GM19023 (cell line): ENCODE data around the gene DCLK1.

Experiments used
- ATAC-seq: cut with Tn5 transposase; IDR thresholded peaks from one replicate; pipeline ENCODE4 v1.9.1; 2021; ENCODE audit warnings: mild to moderate bottlenecking, moderate library complexity; ENCODE audit not compliant: unreplicated experiment

DCLK1 gene

DNA sequence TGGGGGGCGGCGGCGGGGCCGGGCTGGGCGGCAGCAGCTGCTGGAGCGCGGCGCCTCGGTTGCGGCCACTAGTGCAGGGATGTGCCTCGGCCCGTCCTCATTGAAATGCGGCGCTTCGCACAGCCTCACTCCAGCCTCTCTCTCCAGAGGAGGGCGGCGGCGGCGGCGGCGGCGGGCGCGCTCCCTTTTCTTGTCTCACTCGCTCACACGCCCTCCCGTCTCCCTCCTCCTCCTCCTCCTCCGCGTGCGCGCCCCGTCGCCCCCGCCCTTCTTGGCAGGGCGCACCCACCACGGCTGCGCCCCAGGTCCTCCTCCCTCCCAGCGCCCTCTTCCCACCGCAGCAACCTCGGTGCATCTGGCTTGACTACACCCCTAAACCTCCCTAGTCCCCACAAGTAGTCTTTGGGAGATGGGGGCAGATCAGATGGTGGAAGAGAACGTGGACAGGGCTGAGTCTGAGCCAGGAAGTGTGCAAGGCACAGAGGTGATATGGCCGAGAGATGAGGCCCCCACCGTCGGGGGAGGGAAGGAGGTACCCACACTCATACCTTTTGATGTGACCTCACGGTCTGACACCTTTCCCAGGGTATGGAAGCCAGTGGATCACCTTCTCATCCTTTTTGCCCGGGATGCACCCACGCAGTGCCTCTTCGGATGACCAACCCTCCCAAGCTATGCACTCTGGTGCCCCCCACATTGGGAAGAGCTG, at the start of gene DCLK1:
Gene DCLK1, minus strand, starts transcription at position 161 of the 709 bp plus-strand sequence.
- no peak for ATAC-seq

DNA sequence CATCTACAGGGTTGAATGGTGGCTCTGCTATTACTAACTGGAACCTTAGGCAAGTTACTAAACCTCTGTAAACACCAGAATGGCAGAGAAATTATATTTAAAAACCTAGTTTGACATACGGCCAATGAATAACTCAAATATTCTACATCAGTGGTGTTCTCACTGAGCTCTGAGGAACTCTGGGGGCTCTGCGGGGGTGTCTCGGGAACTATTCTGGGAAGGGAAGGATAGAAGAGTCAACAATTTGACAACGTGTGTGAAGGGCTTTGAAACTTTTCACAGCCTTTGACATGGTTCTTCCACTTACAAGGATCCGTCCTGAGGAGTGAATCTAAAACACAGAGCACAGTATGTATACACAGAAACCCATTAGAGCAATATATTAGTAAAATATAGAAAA, 44.4 kb upstream of the DCLK1 start:
- no peak for ATAC-seq

DNA sequence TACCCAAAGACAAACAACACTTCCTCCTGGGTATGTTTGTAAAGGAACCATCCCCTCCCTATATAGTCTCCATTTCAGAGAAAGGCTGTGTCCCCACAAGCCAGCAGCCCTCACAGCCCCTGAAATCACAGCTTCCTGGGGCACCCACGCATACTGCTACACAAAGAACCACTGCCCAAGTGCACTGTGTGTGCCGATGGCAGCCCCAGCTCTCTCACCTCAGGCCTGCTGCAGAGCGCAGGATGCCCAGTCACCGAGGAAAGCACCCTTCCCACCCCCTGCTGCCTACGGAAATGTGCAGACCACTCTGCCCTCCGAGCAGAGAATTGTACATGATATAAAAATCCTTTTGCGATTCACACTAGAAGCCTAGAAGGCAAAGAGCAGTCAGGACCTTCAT, 43.7 kb upstream of the DCLK1 start:
- no peak for ATAC-seq

DNA sequence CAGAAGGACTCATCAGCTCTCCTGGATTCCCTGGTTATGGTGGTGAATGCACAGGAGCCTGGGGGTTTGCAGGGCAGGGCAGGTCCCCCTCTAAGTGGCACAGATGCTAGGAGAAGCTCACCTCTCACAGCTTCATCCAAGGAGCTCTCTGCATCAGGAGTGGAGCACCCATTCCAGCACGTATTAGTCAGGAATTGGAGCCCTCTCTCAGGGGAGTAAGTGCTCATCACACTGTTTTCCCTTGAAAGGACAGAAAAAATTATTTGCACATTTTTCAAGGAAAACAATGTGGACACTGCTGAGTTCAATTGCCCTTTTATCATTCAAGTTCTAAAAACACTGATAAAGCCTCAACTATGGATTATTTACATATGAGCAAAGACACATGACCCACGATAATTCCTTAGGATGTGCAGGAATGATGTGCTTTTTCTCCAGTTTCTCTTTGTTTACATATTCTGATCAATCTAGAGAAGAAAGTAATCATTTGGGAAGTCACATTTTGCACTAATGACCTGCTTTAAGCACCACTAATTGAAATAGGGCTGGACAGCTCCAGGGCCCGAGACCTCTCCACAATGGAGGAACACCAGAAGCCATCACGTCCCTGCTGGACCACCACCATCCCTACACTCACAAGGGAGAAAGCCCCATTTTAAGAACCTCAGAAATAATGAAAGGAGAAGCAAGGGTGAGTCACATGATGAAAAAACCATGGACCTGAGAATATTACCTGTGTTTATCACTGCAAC, 42.6 kb upstream of the DCLK1 start:
- no peak for ATAC-seq

DNA sequence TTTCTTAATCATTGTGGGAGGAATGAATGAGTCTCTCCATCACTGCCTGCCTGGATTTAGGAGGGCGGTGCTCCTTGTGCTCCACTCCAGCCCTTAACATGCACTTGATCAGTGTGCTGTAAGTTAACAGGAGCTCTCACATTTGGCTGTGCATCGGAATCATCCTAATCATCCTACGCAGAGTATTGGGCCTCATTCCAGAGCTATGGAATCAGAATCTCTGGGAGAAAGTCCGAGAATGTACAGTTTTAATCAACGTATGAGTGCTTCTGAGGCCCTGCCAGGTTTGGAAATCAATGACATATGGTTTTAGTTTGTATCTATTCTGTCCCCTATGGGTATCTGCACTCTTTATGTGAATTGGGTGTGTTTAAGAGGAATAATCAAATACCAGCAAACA, 34.9 kb upstream of the DCLK1 start:
- ATAC-seq = no peak

DNA sequence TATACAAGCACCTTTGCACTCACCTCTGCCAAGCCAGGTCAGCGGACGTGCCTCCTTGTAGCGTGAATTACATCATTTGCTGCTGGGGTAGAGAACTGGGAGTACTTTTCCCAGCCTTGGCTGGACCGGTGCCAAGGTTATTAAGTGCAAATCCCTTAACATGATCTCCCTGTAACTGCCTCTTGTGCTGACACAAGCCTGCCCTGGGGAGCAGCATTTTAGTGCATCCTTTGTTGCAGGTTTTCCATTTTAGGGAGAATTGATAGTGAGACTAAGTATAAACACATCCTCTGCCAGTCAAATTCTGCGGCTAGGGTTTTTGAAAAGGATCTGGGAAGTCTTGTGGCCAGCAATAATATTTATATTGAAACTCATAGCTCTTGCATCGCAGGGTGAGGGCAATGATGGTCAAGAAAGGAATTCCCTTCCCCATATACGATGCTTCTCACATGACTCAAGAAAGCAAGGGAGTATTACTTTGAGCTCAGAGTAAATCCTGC, 32.7 kb upstream of the DCLK1 start:
- no peak for ATAC-seq

DNA sequence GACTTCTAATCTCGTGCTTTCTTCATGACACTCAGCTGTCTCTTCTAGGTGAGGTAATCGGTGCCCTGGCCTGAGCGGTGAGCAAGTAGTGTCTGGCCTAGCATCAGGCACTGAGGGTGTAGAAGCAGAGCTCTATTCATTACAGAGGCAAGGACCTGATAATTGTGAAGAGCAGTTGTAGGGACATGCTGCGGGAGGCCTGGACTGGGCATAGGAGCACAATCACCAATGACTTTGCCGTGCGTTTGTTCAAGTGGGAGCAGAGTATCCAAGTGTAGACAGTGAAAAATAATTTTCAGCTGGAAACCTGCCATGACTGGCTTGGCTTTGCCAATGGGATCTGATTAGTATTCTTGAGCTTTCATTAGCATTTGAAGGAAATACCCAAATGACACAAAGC, 32.1 kb upstream of the DCLK1 start:
- no peak for ATAC-seq

DNA sequence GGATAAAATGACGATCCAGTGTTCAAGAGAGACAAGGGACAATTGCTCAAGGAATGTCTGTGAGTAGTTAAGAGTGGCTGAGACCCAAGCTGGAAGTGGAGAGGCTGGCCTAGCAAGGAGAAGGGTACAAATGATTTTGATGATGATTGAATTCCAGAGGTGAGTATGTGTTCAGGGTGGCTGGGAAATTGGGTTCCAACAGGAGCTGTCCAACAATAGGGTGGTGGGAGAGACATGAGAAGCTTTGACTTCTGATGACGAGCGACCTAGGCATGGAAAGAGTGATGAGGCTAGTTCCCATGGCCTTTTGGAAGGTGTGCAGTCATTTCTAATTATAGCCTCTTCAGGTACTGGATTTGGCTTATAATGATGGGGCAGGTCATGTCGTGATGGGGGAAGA, 29.1 kb upstream of the DCLK1 start:
- ATAC-seq = no peak

DNA sequence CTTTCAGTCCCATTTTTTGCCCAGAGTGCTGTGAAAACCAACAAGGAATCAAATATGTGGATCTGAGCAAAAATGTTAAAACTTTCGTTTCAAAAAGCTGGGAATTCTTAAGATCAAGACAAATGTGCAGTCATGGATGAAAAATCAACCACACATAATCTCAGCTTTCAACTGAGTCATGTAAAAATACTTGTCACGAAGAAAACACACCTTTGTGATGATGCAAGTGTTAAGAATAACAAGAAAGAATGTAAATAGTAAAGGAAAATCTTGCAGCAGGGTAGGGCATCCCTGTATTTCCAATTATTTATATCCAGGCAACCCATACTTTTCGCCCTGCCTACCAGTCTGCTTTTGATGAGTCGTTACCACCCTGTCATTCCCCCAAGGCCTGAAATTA, 27.4 kb upstream of the DCLK1 start:
- ATAC-seq = no peak

DNA sequence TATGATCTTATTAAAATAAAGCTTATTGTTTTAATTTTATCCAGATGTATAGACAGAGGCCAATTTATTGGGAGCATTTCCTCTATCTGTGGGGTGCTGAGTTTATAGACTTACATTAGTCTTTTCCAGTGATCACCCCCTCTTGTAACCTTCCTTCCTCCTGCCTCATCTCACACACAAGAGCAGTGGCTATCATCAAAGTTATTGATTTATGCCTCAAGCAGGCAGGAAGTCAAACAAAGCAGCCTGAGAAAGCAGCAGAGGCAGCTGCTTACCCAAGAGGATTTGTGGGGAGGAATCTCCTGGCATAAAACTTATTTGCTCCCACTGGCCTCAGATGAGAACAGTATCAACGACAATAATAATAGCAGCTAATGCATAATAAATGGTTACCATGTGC, 26.3 kb upstream of the DCLK1 start:
- no peak for ATAC-seq

DNA sequence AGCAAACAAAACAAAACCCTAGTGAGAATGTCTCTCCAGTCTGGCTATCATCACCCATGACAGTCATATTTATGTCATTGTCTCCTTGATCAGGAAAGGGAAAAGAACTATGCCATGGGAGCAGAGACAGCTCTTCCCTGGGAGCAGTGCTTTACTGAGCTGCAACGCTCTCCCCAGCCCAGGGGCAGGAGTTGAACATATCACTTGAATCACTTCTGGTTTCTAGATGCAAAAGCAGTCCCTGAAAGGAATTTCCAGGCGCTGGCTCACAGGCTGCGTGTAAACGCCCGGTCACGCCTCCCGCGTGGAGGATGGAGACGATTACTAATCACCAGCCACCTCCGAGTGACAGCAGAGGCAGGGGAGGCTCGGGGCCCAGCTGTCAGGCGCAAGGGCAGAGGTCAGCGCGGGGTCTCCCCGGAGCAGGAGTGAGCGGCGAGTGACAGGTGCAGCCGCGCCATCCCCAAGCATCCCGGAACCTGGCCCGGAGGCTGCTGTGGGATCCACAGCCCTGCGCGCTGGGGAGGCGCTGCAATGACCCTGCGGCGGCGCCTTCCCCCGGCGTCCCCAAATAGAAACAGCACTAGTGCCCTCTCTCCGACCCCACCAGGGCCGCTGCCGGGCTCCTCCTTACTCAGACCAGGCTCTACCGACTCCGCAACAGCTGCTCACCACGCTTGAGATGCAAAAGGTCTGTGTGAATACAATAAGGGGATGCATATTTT, 23.5 kb upstream of the DCLK1 start:
- ATAC-seq = no peak

DNA sequence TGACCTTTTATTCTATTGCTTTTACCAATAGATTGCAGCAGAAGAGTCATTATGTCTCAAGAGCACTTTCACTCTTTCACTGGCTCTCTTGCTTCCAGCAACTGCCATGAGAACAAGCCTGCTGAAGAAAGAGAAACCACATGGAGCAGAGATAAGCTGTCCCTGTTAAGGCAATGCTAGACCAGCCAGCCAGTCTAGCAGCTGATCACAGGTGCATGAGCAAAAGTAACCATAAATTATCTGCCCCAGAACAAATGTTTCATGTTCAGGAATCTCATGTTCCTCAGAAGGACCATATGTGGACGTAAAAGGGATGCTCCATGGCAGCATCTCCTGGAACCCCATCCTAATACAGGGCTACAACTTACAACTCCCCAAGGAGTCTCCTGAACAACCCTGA, 20.4 kb upstream of the DCLK1 start:
- ATAC-seq = no peak

DNA sequence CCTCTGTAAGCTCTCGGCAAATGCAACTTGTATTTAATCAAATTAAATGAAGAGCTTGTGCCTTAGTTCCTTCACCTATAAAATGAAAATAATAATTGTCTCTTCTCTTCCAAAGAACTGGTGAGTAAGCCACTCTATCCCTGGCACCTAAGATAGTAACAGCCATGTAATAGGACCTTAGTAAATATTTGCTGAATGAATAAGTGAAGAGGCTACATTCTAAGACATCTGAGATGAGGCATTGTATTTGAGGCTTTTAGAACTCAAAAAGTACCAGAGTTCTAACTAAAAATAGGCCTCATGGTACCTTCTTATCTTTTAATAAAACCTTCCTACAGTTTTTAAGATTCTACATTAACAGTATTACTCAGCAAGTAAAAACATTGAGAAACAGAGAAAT, 17.3 kb upstream of the DCLK1 start:
- no peak for ATAC-seq

DNA sequence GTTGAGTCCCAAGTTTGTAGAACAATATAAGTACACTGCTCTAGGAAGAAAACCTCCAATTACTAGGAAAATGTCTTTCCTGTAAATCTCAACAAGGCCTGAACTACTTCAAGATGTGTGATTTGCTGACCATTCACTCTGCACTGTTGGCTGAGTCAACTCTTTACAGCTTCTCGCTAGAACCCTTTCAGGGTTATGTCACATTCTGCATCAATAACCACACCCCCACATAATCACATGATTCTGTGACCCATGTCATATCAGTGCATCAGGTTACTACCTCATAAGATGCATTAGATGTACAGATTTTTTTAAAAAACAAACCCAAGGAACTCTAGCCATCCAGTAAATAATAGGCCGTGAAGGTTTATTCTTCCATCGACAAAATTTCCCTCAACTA, 16.1 kb upstream of the DCLK1 start:
- ATAC-seq = no peak

DNA sequence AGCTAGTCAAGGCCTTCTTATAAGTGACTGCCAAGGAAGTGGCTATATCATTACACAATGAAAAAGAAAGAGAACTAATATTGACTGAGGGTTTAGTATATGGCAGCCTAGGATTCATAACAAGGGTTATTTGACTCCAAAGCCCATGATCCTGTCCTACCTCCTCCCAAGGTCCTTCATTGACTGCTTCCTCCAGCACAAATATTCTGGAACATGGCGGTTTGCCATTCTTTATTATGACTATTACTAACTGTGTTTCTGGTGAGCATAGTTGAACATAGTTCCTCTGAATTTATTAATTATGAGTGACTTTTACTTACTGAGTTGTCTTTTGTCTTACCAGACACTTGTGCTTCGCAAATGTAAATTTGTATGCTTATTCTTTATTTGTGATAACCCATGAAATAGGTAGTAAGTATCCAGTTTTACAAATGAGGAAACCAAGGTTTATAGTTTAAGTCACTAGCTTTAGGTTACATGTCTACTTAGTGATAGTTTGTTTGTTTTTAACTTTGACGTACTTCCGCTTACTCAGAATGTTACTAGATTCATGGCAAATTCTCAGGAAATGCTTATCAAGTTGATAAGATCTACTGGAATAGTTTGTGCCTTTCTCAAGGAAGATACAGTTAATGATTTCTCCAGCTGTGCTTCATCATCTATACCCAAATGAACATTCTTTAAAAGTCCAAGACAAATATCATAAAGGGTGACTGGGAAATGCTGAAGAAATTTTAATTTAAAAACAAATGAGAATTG, 15.5 kb upstream of the DCLK1 start:
- no peak for ATAC-seq

DNA sequence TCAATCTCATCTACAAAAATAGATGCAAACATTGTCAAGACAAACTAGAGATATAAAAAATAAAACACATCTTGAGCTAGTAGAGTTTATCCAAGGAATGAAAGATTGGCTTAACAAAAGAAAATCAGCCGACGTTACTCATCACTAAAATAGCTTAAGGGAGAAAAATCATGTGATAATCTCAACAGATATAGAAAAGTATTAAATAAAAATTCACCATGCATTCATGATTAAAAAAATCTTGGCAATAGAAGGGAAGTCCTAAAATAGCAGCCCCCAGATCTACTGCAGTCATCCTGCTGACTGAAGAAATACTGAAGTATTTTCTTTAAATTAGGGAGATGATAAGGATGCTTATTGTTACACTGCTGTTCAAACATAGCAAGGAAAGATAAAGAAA, 12.6 kb upstream of the DCLK1 start:
- no peak for ATAC-seq

DNA sequence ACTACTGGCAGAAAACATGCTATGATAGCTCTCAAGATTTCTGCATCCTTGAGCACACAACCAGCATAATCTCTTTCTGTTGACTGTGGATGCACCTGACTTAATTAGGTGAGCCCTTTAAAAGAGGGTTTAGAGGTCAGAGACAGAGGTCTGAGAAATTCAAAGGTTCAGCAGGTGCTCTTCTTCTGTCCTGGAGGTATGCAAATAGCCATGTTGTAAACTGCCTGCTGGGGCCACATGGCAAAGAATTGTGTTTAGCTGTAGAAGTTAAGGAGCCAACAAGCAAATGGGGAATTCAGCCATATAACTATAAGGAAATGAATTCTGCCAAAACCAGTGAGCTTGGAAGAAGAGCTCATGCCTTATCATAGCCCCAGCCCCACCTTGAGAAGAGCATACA, 11.6 kb upstream of the DCLK1 start:
- no peak for ATAC-seq

DNA sequence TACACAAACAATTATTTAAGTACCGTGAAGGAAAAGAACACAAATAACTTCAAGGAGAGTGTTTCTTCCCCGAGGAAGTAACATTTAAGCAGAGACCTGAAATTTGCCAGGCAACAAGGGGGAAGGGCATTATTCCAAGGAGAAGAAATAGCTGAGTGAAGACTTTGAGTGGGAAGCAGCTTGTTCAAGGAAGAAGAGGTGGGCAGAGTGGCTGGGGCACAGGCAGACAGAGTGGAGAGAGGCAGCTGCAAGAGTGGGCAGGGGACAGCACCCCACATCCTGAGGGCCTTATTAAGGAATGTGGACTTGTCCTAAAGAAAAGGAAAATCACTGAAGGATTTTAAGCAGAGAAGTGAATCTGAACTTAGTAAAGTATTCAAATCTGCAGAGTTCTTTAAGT, 4.7 kb upstream of the DCLK1 start:
- no peak for ATAC-seq

DNA sequence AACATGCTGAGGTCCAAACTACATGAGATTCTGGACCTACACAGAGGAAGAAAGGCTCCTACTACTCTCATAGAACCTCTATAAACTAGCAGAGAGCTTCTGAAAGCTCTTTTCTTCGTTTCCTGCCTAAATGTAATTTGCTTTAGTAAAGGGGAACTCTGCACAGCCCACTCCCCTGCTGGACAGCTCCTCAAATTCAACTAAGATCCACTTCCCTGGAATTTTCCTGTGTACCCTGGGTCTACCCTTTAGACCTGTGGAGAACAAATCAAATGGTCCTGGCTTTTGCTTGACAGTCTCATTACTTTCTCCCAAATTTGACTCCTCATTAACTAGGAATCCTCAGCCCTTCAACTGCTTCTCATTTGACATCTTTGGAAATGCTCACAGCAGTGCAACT, 3.5 kb upstream of the DCLK1 start:
- ATAC-seq = no peak

DNA sequence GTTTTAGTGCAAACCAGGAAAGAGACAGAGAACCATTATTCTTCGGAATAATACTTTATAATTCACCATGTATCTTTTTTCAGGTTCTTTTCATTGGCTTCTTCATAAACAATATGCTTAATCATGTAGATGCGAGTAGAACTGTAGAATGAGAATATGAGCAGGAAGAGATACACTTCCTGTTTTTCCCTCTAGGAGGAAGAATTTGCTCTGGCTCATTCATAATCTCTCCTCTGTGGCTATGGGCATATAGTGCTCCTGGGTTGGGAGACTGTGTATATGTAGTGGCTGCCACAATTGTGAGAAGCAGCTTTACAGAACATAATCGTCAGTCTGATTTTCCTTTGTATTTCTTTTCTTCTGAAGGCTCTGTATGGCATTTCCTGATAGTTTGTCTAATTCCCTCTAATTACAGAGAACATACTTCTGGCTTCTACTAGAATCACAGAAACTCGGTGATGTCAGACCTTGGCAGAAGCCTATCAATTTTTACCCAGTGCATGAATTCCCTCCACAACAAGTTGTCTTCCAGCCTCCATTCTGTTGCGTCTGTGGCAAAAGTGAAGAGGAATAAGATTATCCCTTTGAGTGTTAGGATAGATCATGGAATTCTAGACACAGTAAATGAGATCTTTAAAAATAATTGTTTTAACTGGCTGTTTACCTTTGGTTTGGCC, 2.9 kb upstream of the DCLK1 start:
- ATAC-seq = no peak

DNA sequence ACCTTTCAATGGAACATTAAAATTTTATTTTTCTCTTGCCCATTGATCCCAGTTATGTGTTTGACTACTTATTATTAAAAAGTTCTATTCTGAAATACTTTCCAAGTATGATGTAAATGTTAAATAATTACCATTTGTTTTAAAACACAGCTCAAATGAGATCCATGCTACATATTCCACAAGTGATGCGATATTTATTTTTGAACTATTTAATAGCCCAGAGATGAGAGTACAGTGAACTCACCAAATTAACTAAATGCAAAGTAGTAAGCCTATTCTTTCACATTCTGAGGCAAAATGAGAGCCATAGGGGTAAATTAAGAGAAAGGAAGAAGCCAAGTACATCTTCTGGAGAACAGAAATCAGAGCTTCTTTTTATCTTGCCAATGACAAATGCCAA, 1.2 kb upstream of the DCLK1 start:
- ATAC-seq = no peak
